Suppressor macrophage treated with lipopolysaccharide for 1 hour (primary cell): Measurements from ENCODE around the gene PPP2R5E.
A peak's percentile ranks its signal among the peaks of the same experiment; 100 is the strongest.
"Not testable (repeated sequence)": the region's sequence is repeated elsewhere in the genome, so short reads cannot be mapped to it uniquely, and the experiment has no call there.

Source experiments
- DNase-seq, 3 donors: peaks; one replicate each; pipeline ENCODE4 v3.0.0-alpha.2; 2020 to 2022

PPP2R5E gene

GRCh38 chr14:63431466-63431865 is 111.7 kb downstream of the PPP2R5E start:
- no peak for DNase-seq

GRCh38 chr14:63428486-63428885 is 114.7 kb downstream of the PPP2R5E start:
- DNase-seq = peak; percentile 24 to 70 (median 61)

- no peak for DNase-seq
Observed at GRCh38 chr14:63426838-63427352, 116.3 kb downstream of the PPP2R5E start.

- DNase-seq = no peak
Observed at GRCh38 chr14:63423889-63424288, 119.3 kb downstream of the PPP2R5E start.

GRCh38 chr14:63423381-63423780 is 119.8 kb downstream of the PPP2R5E start:
- DNase-seq = peak; percentile 3 to 50 (median 4)

- no peak for DNase-seq
Observed at GRCh38 chr14:63421919-63422318, 121.3 kb downstream of the PPP2R5E start.

GRCh38 chr14:63421226-63421625 is 122.0 kb downstream of the PPP2R5E start:
- no peak for DNase-seq

GRCh38 chr14:63418020-63418419 is 125.2 kb downstream of the PPP2R5E start:
- no peak for DNase-seq

GRCh38 chr14:63413009-63413408 is 130.2 kb downstream of the PPP2R5E start:
- no peak for DNase-seq

GRCh38 chr14:63406333-63406732 is 136.8 kb downstream of the PPP2R5E start:
- DNase-seq = no peak

- DNase-seq = no peak
Observed at GRCh38 chr14:63405715-63406114, 137.5 kb downstream of the PPP2R5E start.

GRCh38 chr14:63404906-63405305 is 138.3 kb downstream of the PPP2R5E start:
- DNase-seq = no peak

- no peak for DNase-seq
Observed at GRCh38 chr14:63401646-63402045, 141.5 kb downstream of the PPP2R5E start.

GRCh38 chr14:63398952-63399351 is 144.2 kb downstream of the PPP2R5E start:
- no peak for DNase-seq

GRCh38 chr14:63394841-63395240 is 148.3 kb downstream of the PPP2R5E start:
- no peak for DNase-seq

- DNase-seq = no peak
Observed at GRCh38 chr14:63394432-63394831, 148.7 kb downstream of the PPP2R5E start.

- no peak for DNase-seq
Observed at GRCh38 chr14:63393012-63393411, 150.2 kb downstream of the PPP2R5E start.

GRCh38 chr14:63392236-63392635 is 150.9 kb downstream of the PPP2R5E start:
- DNase-seq = no peak

GRCh38 chr14:63388766-63389431 is 154.3 kb downstream of the PPP2R5E start:
- DNase-seq = peak; percentile 53 to 70 (median 58)

GRCh38 chr14:63387711-63388110 is 155.5 kb downstream of the PPP2R5E start:
- DNase-seq = no peak

GRCh38 chr14:63383776-63384367 is 159.3 kb downstream of the PPP2R5E start:
- peak in 1 of 3 donors; percentile 26 for DNase-seq

- no peak for DNase-seq
Observed at GRCh38 chr14:63378444-63378843, 164.7 kb downstream of the PPP2R5E start.

- no peak for DNase-seq
Observed at GRCh38 chr14:63375769-63376168, 167.4 kb downstream of the PPP2R5E start.

- not testable (repeated sequence) for DNase-seq
Observed at GRCh38 chr14:63371613-63372012, 171.6 kb downstream of the PPP2R5E start.

GRCh38 chr14:63371033-63371432 is 172.1 kb downstream of the PPP2R5E start:
- no peak for DNase-seq
